ENCODE measurements around the gene DNAJC11. TPM values are rescaled to one million over a fixed set of nuclear protein-coding genes. Genes with fewer than 3 reads are reported as not detected.

DNAJC11 gene
- total RNA-seq, 6 donors from 2014 or later: 35.9 to 44.0 (median 38.2) TPM

DNA sequence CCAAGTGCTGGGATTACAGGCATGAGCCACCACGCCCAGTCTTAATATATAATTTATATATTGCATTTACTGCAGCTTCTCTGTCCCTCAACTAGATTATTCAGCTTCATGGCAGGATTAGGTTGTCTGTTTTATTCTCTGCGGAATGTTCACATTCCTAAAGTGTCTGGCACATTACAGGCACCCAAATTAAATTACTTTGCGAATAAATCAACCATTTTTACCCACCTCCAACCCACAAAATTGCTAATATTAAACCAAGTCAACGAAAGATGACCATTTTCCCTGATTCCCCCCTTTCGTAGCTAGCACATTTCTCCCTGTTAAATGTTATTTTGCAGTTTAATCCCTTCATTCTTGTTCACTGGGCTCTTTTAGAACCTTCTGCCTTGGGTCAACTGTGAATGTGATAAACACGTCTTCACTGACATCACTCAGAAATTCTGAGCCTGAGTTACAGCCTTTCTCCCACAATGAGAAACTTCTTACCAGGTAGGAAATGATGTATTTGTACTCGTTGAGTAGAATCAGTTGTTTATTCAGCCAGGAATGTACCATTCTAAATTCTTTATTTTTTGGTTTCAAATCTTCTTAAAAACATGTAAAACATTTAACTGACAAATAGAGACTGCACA lies 41.1 kb downstream of the DNAJC11 start:
- Histone ChIP-seq H3K4me3 (no peak overlapping the region), H3K4me1 (no peaks in the 10 kb centered on the region), H3K9me3 (no peaks in the 10 kb centered on the region), H3K27ac (no peak overlapping the region), H3K36me3 (peaks cover 0 to 13% (median 6%) of the 10 kb centered on the region in 4 donors), H3K27me3 (no peaks in the 10 kb centered on the region)
- TF ChIP-seq POLR2A (IDR thresholded peaks at IDR 0.05) (no peak), POLR2AphosphoS5 (IDR thresholded peaks at IDR 0.05) (no peak), EP300 (IDR thresholded peaks at IDR 0.05) (no peak)
- TF ChIP-seq, protein P1, sequence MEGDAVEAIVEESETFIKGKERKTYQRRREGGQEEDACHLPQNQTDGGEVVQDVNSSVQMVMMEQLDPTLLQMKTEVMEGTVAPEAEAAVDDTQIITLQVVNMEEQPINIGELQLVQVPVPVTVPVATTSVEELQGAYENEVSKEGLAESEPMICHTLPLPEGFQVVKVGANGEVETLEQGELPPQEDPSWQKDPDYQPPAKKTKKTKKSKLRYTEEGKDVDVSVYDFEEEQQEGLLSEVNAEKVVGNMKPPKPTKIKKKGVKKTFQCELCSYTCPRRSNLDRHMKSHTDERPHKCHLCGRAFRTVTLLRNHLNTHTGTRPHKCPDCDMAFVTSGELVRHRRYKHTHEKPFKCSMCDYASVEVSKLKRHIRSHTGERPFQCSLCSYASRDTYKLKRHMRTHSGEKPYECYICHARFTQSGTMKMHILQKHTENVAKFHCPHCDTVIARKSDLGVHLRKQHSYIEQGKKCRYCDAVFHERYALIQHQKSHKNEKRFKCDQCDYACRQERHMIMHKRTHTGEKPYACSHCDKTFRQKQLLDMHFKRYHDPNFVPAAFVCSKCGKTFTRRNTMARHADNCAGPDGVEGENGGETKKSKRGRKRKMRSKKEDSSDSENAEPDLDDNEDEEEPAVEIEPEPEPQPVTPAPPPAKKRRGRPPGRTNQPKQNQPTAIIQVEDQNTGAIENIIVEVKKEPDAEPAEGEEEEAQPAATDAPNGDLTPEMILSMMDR (IDR thresholded peaks at IDR 0.05): no peak
- WGBS, 2 donors: 82 to 86% methylated on average over 7 of the region's 7 CpGs
- ATAC-seq (ENCODE audit: low FRiP score in 2 of 2) (no peak), DNase-seq (no peak)

DNA sequence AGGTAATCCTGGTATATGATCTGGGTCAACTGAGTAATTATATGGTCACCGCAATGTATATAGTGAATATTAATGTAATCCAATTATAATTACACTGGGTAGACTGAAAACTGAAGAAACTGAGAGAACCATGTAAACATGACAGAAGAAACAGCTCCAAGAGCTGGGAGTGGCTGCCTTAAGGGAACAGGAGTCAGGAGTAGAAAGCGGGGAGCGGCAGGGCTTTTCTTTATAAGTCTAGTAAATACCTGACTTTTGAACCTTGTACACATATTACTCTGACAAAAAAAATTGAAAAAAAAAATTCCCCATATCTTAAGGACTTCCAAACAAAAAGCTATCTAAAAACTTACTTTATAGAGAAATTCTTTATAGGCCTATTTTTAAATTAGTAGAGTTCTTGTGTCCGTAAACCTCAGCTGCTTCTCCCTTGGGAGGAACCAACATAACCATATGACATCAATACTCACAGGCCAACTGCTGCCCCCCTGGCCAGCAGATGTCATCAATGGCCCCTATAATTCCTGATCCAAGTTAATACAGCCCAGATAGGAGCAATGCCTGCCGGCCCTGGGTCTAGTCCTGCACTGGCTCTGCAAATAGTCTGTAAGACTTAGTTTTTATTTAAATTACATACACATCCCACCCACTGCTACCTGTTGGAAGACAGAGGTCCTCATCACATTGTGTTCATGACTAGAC lies 43.1 kb downstream of the DNAJC11 start:
- Histone ChIP-seq H3K9me3 (no peaks in the 10 kb centered on the region), H3K4me1 (no peaks in the 10 kb centered on the region), H3K4me3 (no peak overlapping the region), H3K27ac (no peak overlapping the region), H3K27me3 (no peaks in the 10 kb centered on the region), H3K36me3 (peaks cover 3 to 13% (median 5%) of the 10 kb centered on the region in 4 donors)
- WGBS, 2 donors: 96 to 97% methylated on average over 5 of the region's 5 CpGs
- no peak for DNase-seq
- ATAC-seq (ENCODE audit: low FRiP score in 2 of 2): no peak
- no peak for TF ChIP-seq EP300 (IDR thresholded peaks at IDR 0.05)
- TF ChIP-seq POLR2AphosphoS5 (IDR thresholded peaks at IDR 0.05): no peak
- TF ChIP-seq POLR2A (IDR thresholded peaks at IDR 0.05): no peak
- TF ChIP-seq, protein P1 (IDR thresholded peaks at IDR 0.05): no peak

DNA sequence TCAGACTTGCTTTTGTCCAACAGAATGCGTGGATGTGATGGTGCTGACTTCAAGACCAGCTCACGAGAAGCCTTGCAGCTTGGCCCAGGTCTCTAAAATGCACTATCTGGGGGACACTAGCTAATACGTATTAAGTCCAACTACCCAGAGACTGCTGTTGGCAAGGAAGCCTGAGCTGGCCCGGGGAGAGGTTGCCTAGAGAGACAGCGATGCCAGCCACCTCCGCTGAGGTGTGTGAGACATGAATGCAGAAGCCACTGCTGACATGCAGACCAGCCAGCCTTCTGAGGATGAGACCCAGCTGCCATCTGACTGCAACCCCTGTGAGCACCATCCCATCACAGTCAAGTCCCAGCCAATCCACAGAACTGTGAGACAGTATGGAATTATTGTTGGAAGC lies 44.5 kb downstream of the DNAJC11 start:
- no peak for DNase-seq
- H3K4me1 ChIP-seq: no peaks in the 10 kb centered on the region
- WGBS, 2 donors: 89 to 93% methylated on average over 6 of the region's 6 CpGs
- H3K9me3 ChIP-seq: no peaks in the 10 kb centered on the region
- TF ChIP-seq POLR2A (IDR thresholded peaks at IDR 0.05): no peak
- TF ChIP-seq, protein P1 (IDR thresholded peaks at IDR 0.05): no peak
- no peak for TF ChIP-seq EP300 (IDR thresholded peaks at IDR 0.05)
- TF ChIP-seq POLR2AphosphoS5 (IDR thresholded peaks at IDR 0.05): no peak
- H3K4me3 ChIP-seq: no peak overlapping the region
- no peak overlapping the region for H3K27ac ChIP-seq
- H3K27me3 ChIP-seq: no peaks in the 10 kb centered on the region
- ATAC-seq (ENCODE audit: low FRiP score in 2 of 2): no peak
- H3K36me3 ChIP-seq: peaks cover 7 to 26% (median 18%) of the 10 kb centered on the region in 4 donors

DNA sequence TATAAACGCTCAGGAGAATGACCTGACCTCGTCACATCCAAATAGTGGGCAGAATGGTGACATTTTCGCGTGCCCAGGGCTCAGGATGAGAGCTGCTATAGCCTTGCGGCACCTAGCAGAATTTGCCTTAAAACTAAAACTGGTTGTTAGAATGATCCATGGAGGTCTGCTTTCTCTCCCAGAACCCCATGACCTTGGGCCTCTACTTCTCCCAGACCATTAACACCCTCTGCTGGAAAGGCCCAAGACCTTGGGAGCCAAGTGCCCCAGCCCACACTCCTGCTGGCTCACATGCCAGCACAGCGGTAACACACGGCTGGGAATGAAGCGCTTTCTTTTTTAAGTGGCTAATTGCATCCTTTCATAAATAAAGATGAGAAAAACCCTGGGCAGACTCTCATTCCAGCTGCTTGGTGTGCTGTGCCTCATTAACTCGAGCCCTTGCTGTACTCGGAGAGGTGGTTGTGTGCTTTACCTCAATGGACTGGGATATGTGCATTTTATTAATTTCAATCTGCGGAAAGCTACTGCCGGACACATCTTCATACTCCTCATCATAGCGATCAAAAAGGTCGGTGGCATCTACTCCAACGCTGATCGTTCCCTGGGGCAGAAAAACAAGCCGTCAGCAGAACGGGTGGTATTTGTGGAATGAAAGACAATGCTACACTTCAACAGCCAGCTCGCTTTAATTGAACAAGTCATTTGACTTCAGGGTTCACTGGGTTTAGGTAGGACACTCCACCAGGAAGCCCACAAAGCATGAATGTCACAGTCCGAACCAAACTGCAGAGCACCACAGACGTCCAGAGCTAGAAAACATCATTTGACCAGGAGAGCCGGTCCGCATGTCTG lies 48.0 kb downstream of the DNAJC11 start:
- Histone ChIP-seq H3K4me3 (no peak overlapping the region), H3K9me3 (no peaks in the 10 kb centered on the region), H3K27me3 (no peaks in the 10 kb centered on the region), H3K36me3 (peaks cover 7 to 43% (median 34%) of the 10 kb centered on the region in 4 donors), H3K27ac (no peak overlapping the region), H3K4me1 (no peaks in the 10 kb centered on the region)
- TF ChIP-seq EP300 (IDR thresholded peaks at IDR 0.05) (no peak), POLR2A (IDR thresholded peaks at IDR 0.05) (no peak), POLR2AphosphoS5 (IDR thresholded peaks at IDR 0.05) (no peak)
- TF ChIP-seq, protein P1 (IDR thresholded peaks at IDR 0.05): no peak
- ATAC-seq (ENCODE audit: low FRiP score in 2 of 2): no peak
- no peak for DNase-seq
- 92 to 94% methylated on average over 23 of the region's 23 CpGs for WGBS, 2 donors
